Left colon (tissue), 2 donors: Measurements from ENCODE around the gene FAM193A. TPM values are rescaled to one million over a fixed set of nuclear protein-coding genes. Genes with fewer than 3 reads are reported as not detected.

Experiments
- ATAC-seq: fragments of 200-7000 bp; cut with Tn5 transposase; one replicate; pipeline ENCODE4 v1.9.1; 2020; ENCODE audit warnings: mild to moderate bottlenecking, moderate library complexity
- DNase-seq, 2 donors: peaks; one replicate each; pipeline ENCODE4 v3.0.0-alpha.2; 2020
- intact Hi-C, 2 donors: fragments of 100-400 bp; cut with DNase I in 1 of 2; cut with micrococcal nuclease in 1 of 2; formaldehyde crosslinking; loops; one replicate each; pipeline versions ENCODE4 v1.11.2 to v1.14.0; 2022; cut with DNase I, micrococcal nuclease
- total RNA-seq, 2 donors: library from RNA; stranded (reverse); fragmentation: NEBNext Ultra II Directional; extraction: Animal tissue kit (Norgen Biotek cat#: 25700); gene quantifications; one replicate each; pipeline ENCODE4 v1.2.1, GENCODE V29; 2021
- donor health status: DM: no; HTN: no; CAD: no.
- donor health status: DM: yes; HTN: yes; CAD: no.

Gene FAM193A
- total RNA-seq, 2 donors from 2014 or later: 22.8 to 23.7 TPM

GRCh38 chr4:2637956-2638552 is 101.6 kb downstream of the FAM193A start:
- intact Hi-C loops: no loop called here
- DNase-seq: no peak
- ATAC-seq: no peak

DNA sequence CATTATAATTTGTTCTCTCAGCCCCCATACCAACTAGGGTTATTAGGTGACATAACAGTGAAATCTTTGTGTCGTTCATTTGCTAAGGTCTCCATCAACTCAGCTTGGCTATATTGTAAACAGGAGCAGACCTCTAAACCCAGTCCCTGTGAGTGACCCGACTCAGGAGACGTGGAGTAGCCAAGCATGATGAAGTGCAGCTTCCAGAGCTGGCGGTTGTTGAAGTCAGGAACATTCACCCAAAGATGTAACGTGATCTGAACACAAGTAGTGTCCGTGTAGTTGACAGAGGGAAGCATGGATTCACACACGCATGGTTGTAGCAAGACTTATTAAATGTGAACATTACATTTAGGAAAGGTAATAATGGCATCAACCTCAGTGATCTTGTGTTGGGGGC is 102.3 kb downstream of the FAM193A start:
- intact Hi-C loops: no loop called here
- no peak for ATAC-seq
- no peak for DNase-seq

- DNase-seq (no peak), ATAC-seq (no peak)
- intact Hi-C loops: no loop called here
Measured at GRCh38 chr4:2642968-2643367, 106.5 kb downstream of the FAM193A start.

DNA sequence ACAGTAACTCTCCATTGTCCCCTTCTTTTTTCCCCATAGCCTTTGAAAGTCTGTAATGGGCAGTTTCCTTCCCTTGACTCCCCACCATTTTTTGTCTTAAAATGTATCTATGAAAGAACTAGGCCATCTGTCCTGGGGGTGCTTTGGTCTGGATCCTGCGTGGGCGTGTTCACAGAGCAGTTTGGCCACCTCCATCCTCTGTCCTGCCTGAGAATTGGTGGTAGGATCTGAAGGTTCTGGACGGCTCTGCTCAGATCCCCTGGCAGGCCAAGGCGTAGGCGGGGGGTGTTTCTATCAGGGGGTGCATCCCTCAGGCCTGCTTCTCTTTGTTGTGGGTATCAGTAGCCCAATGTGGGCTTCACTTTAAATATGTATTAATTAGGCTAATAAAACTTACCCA is 107.1 kb downstream of the FAM193A start:
- ATAC-seq (no peak), DNase-seq (no peak)
- intact Hi-C loops: no loop called here

- intact Hi-C loops: no loop called here
- DNase-seq: no peak
- ATAC-seq: no peak
Measured at GRCh38 chr4:2646396-2647149, 110.1 kb downstream of the FAM193A start.

GRCh38 chr4:2647403-2648158 is 111.1 kb downstream of the FAM193A start:
- ATAC-seq: peak; percentile 78
- peak in 1 of 2 donors; percentile 22 for DNase-seq
- intact Hi-C loops: no loop called here

DNA sequence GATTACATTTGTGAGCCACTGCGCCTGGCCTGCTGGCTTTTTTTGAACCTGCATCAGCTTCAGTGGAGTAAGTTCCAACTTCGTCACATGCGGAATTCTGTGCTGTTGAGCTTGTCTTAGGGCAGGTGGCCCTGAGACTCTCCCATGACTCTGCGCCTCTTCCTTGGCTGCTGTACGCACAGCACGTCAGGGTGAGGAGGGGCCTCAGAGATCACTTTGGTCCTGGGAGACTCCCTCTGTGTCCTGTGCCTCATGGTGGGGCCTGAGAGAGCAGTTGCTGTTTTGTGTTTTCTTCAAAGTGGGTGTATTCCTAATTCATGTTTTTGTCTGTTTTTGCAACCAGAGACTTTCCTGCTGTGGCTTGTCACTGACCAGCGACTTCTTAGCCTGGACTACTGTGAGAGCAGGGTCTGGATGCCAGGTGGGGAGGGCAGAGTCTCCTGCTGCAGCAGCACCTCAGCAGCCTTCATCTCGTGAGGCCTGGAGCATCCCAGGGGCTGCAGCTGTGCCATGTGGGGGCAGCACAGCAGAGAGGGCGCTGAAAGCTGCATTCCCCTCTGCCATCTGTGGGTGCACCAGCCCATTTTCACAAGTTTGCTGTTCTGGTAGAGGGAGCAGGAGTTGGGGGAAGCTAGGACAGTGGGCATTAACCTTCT is 111.8 kb downstream of the FAM193A start:
- DNase-seq (no peak), ATAC-seq (no peak)
- intact Hi-C loops: no loop called here

DNA sequence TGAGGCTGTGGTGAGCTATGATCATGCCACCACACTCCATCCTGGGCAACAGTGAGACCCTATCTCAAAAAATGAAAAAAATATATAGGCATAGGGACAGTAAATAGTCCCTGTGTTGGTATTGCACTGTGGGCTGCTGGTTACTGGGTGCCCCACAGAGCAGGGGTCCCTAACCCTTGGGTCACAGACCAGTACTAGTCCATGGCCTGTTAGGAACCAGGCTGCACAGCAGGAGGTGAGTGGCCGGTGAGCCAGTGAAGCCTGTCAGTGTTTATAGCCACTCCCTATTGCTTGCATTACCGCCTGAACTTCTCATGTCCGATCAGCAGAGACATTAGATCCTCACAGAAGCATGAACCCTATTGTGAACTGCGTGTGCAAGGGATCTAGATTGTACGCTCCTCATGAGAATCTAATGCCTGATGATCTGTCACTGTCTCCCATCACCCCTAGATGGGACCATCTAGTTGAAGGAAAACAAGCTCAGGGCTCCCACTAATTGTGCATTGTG is 113.2 kb downstream of the FAM193A start:
- DNase-seq: no peak
- intact Hi-C loops: no loop called here
- no peak for ATAC-seq

DNA sequence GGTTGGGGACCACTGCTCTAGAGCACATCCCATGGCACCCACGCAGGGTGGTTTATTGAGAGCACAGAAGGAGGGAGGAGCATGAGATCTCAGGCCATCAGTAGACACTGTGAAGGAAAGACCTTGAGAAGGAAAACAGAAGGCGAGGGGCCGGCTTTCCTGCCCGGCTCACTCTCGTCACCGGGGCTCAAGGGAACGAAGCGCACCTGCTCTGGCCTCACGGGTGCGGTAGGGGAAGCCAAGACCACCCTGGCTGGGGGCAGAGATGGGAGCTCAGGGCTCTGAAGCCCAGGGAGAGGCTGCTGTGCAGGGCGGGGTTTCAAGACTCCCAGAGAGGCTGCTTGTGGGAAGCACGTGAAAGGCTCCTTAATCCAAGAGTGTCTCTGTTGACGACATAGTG is 113.8 kb downstream of the FAM193A start:
- intact Hi-C loops: no loop called here
- ATAC-seq (no peak), DNase-seq (no peak)

GRCh38 chr4:2651546-2651945 is 115.1 kb downstream of the FAM193A start:
- intact Hi-C loops: no loop called here
- ATAC-seq: no peak
- DNase-seq: no peak

GRCh38 chr4:2651998-2652397 is 115.6 kb downstream of the FAM193A start:
- DNase-seq (no peak), ATAC-seq (no peak)
- intact Hi-C loops: no loop called here

- intact Hi-C loops: no loop called here
- no peak for DNase-seq
- no peak for ATAC-seq
Measured at GRCh38 chr4:2652415-2653160, 116.1 kb downstream of the FAM193A start.

DNA sequence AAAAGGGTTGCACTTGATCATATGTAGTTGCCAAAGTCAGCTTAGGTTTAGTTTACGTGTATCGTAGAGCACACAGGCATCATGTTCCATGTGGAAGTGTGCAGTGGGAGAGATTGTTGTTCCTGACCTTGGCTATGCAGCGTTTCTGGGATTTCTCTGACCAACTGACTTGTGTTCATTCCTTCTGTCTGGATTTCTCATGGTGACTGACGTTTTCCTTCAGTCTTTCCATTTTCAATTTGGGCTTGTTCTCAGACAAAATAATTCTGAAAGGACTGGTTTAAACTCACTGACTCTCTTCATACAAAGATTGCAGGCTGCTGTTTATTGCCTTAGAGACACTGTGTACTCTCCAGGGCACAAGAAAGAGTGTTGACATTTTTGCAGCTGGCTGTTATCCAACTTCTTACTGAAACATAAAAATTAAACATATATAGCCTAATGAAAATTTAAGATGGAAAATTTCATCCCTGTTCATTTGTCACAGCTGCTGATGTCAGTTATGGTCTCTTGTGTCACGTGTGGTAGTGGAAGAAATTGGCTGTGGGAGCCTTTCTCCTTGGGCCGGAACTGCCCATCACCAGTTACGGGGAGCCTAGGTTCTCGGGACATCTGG is 124.3 kb downstream of the FAM193A start:
- DNase-seq (no peak), ATAC-seq (no peak)
- intact Hi-C loops: no loop called here

DNA sequence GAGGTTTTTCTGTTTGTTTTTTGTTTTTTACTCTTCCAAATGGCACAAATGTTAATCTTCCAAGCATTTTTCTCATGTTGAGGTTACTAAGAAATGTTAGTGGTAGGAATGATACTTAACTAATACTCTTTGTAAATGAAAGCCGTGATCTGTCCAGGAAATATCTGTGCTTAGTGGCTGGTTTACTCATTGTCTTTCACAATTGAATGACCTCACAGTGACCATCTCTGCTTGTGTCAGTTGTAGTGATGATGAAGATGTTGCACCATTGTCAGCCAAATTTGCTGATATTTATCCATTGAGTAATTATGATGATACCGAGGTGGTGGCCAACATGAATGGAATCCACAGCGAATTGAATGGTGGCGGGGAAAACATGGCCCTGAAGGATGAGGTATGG is 126.2 kb downstream of the FAM193A start:
- ATAC-seq: no peak

GRCh38 chr4:2663275-2663674 is 126.8 kb downstream of the FAM193A start:
- intact Hi-C loops: no loop called here
- ATAC-seq: no peak
- no peak for DNase-seq

More for the DNA sequence above, 126.2 kb downstream of the FAM193A start:
- intact Hi-C loops: no loop called here
- no peak for DNase-seq

DNA sequence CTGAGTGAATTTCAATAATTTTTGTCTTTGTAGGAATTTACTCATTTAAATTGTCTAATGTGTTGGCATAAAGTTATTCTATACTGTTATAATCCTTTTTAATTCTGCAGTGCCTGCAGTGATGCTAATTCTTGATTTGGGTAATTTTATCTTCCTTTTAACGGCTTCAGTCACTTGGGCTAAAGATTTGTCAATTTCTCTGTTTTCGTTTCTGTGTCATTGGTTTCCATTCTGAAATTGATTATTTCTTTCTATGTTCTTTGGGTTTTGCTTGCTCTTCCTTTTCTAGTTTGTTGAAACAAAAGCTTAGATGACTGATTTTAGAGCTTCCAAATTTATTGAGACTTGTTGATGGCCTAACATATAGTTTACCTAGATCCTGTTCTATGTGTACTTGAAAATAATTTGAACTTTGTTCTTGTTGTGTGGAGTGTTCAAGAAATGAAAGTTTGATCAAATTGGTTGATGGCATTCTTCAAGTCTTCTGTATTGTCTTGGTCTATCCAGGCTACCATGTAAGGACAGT is 130.3 kb downstream of the FAM193A start:
- intact Hi-C loops: no loop called here
- DNase-seq (no peak), ATAC-seq (peak; percentile 26)

- intact Hi-C loops: no loop called here
- DNase-seq (no peak), ATAC-seq (peak; percentile 69)
Measured at GRCh38 chr4:2667428-2667827, 131.0 kb downstream of the FAM193A start.

DNA sequence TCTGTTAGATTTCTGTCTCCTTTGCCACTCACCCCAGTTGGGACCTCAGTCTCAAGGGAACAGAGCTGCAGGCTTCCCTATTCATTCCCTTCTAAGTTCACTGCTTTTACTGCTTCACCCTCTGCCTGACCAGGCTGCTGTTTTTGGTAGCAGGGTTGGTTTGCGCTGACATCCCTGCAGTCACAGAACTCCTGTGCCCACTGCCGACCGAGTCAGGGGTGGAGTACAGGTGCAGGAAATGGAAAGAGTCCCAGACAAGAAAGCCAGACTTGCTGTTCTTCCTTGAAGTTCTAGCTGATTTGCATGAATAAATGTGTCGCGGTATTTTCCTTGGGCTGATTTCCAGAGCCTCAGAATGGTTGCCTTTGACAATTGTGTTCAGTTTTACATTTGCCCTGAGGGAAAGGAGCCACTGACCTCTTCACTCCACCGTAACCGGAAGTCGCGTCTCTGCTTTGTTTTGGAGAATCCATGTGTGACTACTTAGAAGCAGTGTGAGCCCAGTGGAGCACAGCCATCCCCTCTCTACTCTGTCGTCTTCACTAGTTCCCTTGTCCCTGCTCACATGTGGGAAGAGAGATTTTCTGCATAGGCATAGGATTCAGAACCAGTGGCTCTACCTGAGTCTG is 134.9 kb downstream of the FAM193A start:
- ATAC-seq: no peak
- no peak for DNase-seq
- intact Hi-C loops: no loop called here
